ENCODE data around the gene SLC2A9.

The SLC2A9 gene

DNA sequence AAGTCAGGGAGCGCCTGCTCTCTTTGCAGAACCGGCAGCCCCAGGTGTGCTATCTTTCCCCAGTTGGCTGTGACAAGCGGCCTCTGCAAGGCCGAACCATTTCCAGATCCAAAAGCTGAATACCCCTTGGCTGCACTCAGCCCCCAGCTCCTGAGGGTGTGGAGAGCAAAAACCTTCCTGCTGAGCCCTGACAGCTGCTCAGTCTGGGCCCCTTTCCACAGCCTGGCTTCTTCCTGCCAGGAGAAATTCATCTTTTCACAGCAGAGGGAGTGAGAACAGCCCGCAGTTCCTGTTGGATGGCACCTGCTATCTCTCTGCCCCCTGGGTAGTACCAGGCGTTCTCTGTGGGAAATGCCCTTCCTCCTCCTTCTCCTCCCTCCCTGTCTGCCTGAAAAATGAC is 161.5 kb downstream of the SLC2A9 start:
- no peak for TF ChIP-seq FOXP2 (optimal IDR thresholded peaks at IDR 0.05; ENCODE audit: borderline replicate concordance, extremely low read depth, extremely low read length, insufficient read depth)

DNA sequence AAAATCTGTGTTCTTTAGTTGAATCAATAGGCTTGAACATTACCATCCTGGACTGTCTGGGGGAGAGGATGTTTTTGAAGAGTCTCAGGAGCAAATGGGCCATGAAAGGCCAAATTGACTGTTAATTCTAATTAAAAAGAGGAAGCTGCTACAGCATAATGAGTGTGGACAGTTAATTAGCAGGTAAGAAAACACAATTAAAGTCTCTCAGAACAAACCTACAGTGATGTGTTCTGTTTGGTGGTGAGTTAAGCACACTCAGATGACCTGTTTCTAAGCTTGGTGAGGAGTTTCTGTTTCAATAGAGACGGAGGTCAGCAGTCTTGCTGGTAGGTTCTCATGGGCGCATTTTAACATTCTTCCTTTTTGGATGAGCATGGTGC is 171.8 kb downstream of the SLC2A9 start:
- TF ChIP-seq SIN3A (IDR thresholded peaks at IDR 0.05; ENCODE audit: borderline replicate concordance, insufficient read depth, low read length) (no peak), TAF1 (IDR thresholded peaks at IDR 0.05; ENCODE audit: borderline replicate concordance, insufficient read depth, low read length) (no peak), FOXP2 (optimal IDR thresholded peaks at IDR 0.05; ENCODE audit: borderline replicate concordance, extremely low read depth, extremely low read length, insufficient read depth) (no peak), POLR2AphosphoS5 (IDR thresholded peaks at IDR 0.05; ENCODE audit: low read depth, low read length) (no peak)
- TF ChIP-seq, protein P1, sequence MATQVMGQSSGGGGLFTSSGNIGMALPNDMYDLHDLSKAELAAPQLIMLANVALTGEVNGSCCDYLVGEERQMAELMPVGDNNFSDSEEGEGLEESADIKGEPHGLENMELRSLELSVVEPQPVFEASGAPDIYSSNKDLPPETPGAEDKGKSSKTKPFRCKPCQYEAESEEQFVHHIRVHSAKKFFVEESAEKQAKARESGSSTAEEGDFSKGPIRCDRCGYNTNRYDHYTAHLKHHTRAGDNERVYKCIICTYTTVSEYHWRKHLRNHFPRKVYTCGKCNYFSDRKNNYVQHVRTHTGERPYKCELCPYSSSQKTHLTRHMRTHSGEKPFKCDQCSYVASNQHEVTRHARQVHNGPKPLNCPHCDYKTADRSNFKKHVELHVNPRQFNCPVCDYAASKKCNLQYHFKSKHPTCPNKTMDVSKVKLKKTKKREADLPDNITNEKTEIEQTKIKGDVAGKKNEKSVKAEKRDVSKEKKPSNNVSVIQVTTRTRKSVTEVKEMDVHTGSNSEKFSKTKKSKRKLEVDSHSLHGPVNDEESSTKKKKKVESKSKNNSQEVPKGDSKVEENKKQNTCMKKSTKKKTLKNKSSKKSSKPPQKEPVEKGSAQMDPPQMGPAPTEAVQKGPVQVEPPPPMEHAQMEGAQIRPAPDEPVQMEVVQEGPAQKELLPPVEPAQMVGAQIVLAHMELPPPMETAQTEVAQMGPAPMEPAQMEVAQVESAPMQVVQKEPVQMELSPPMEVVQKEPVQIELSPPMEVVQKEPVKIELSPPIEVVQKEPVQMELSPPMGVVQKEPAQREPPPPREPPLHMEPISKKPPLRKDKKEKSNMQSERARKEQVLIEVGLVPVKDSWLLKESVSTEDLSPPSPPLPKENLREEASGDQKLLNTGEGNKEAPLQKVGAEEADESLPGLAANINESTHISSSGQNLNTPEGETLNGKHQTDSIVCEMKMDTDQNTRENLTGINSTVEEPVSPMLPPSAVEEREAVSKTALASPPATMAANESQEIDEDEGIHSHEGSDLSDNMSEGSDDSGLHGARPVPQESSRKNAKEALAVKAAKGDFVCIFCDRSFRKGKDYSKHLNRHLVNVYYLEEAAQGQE (IDR thresholded peaks at IDR 0.05; ENCODE audit: insufficient read depth in 1 of 2, low read depth in 2 of 2, low read length in 2 of 2) = no peak

- TF ChIP-seq TAF1 (IDR thresholded peaks at IDR 0.05; ENCODE audit: borderline replicate concordance, insufficient read depth, low read length) (no peak), FOXP2 (optimal IDR thresholded peaks at IDR 0.05; ENCODE audit: borderline replicate concordance, extremely low read depth, extremely low read length, insufficient read depth) (no peak), POLR2AphosphoS5 (IDR thresholded peaks at IDR 0.05; ENCODE audit: low read depth, low read length) (no peak), SIN3A (IDR thresholded peaks at IDR 0.05; ENCODE audit: borderline replicate concordance, insufficient read depth, low read length) (no peak)
- TF ChIP-seq, protein P1 (IDR thresholded peaks at IDR 0.05; ENCODE audit: insufficient read depth in 1 of 2, low read depth in 2 of 2, low read length in 2 of 2) = no peak
Observed at GRCh38 chr4:9847968-9848748, 173.1 kb downstream of the SLC2A9 start.

DNA sequence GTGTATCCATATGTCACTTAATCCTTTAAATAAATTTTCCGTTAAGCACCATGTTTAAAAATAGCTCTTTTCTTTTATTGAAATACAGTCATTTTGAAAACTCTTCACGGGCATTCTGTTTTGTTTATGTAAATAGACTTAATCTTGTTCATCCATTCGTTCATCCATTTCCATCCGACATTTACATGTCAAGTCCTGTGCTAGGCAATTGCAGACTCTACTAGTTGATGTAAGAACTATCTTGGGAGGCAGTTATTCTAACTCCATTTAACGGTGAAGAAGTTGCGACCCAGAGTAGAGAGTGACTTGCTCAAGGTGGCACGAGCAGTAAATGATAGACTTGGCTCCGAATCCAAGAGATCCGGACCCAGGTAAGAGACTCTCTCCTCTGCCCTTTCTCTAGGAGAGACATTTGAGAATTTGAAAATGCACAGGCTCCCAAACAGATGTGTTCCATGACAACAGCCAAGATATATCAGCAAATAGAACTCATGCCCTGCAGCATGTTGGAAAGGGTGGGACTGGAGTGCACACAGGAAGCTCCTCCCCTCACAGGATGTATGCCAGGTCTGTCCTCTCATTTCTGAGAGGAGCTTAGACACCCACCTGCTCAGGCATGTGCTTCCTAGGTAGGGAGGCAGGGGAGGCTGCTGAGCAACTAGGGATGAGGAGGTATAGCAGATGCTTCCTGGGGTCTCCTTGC is 175.4 kb downstream of the SLC2A9 start:
- TF ChIP-seq FOXP2 (optimal IDR thresholded peaks at IDR 0.05; ENCODE audit: borderline replicate concordance, extremely low read depth, extremely low read length, insufficient read depth) (no peak), POLR2AphosphoS5 (IDR thresholded peaks at IDR 0.05; ENCODE audit: low read depth, low read length) (no peak), TAF1 (IDR thresholded peaks at IDR 0.05; ENCODE audit: borderline replicate concordance, insufficient read depth, low read length) (no peak), SIN3A (IDR thresholded peaks at IDR 0.05; ENCODE audit: borderline replicate concordance, insufficient read depth, low read length) (no peak)
- TF ChIP-seq, protein P1 (IDR thresholded peaks at IDR 0.05; ENCODE audit: insufficient read depth in 1 of 2, low read depth in 2 of 2, low read length in 2 of 2) = no peak

DNA sequence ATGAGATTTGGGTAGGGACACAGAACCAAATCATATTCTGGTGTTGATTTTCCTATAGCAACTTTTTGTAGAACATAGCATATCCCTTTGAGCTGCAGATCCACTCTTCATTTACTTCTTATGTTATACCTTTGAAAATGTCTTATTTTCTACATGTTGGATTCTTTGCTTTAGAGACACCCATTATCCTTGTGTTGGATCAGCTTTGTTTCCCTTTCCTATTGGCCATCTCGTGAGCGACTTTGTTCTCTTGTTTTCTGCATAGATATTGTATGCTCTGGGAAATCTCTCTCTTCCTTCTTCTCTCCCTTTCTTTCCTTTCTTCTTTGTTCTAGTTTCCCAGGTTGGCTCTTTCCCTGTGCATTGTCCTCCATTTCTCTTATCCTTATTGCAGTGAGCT is 180.2 kb downstream of the SLC2A9 start:
- TF ChIP-seq POLR2AphosphoS5 (IDR thresholded peaks at IDR 0.05; ENCODE audit: low read depth, low read length) (no peak), TAF1 (IDR thresholded peaks at IDR 0.05; ENCODE audit: borderline replicate concordance, insufficient read depth, low read length) (no peak), FOXP2 (optimal IDR thresholded peaks at IDR 0.05; ENCODE audit: borderline replicate concordance, extremely low read depth, extremely low read length, insufficient read depth) (no peak), SIN3A (IDR thresholded peaks at IDR 0.05; ENCODE audit: borderline replicate concordance, insufficient read depth, low read length) (no peak)
- TF ChIP-seq, protein P1 (IDR thresholded peaks at IDR 0.05; ENCODE audit: insufficient read depth in 1 of 2, low read depth in 2 of 2, low read length in 2 of 2) = no peak
